B cell (primary cell): Measurements from ENCODE around the gene TUBA4B. TPM values are rescaled to one million over a fixed set of nuclear protein-coding genes. Genes with fewer than 3 reads are reported as not detected.

Experiments used
- ATAC-seq: fragments of 200-7000 bp; cut with Tn5 transposase; one replicate; pipeline ENCODE4 v1.10.0; 2021; ENCODE audit warnings: low read depth, mild to moderate bottlenecking, moderate number of reproducible peaks, moderate library complexity
- CTCF ChIA-PET: fragments of 350-600 bp; sonication (Branson Sonifier 250); formaldehyde crosslinking; loops from one replicate; lab custom pipeline; 2021; ENCODE audit warnings: antibody characterized with exemption, inconsistent platforms; lab: Charles Lee
- POLR2A ChIA-PET: fragments of 350-600 bp; sonication (Branson Sonifier 250); formaldehyde crosslinking; loops from one replicate; lab custom pipeline; 2021; ENCODE audit warnings: antibody characterized with exemption; lab: Charles Lee
- DNase-seq: peaks from one replicate; pipeline ENCODE4 v3.0.0; 2013
- H2AFZ ChIP-seq: 2 replicates; pipeline ENCODE4 v1.6.1; 2012; ENCODE audit warnings: mild to moderate bottlenecking, low read depth, low read length; ENCODE audit not compliant: insufficient read depth, poor library complexity, severe bottlenecking
- H3K27ac ChIP-seq, 2 donors: 1 replicate in 1 of 2; 2 replicates in 1 of 2; pipeline ENCODE4 v1.5.1; 2012 to 2013; ENCODE audit warnings: low read length in 2 of 2, mild to moderate bottlenecking in 2 of 2, moderate library complexity in 1 of 2
- H3K27me3 ChIP-seq, 4 experiments: fragments of 200-600 bp in 1 of 4; sonication (generic) in 1 of 4; replicated peaks in 1 of 4; 1 replicate in 2 of 4; 2 replicates in 2 of 4; pipeline versions ENCODE4 v1.6.1 to v1.7.0; 2013 to 2016; ENCODE audit warnings: low read length in 3 of 4, mild to moderate bottlenecking in 2 of 4, mixed read lengths in 1 of 4, moderate library complexity in 1 of 4; ENCODE audit not compliant: insufficient read depth in 4 of 4, control insufficient read depth in 3 of 4; ENCODE audit errors: control extremely low read depth in 1 of 4
- H3K36me3 ChIP-seq, 2 experiments: replicated peaks in 1 of 2; 1 replicate in 1 of 2; 2 replicates in 1 of 2; pipeline versions ENCODE4 v1.6.1 to v1.7.1; 2013; ENCODE audit warnings: low read length in 1 of 2; ENCODE audit not compliant: insufficient read depth in 2 of 2, control insufficient read depth in 1 of 2; ENCODE audit errors: control extremely low read depth in 1 of 2, extremely low read depth in 1 of 2
- H3K4me1 ChIP-seq, 2 donors: fragments of 200-600 bp in 1 of 2; sonication (generic) in 1 of 2; 1 replicate in 1 of 2; 2 replicates in 1 of 2; pipeline versions ENCODE4 v1.5.1 to v1.6.1; 2013 to 2017; ENCODE audit warnings: low read length in 2 of 2; ENCODE audit not compliant: control insufficient read depth in 2 of 2, insufficient read depth in 2 of 2
- H3K4me2 ChIP-seq: replicated peaks from 2 replicates; pipeline ENCODE3; 2012; ENCODE audit warnings: mild to moderate bottlenecking, low read depth, low read length; ENCODE audit not compliant: poor library complexity, severe bottlenecking
- H3K4me3 ChIP-seq, 5 experiments: fragments of 200-600 bp in 1 of 5; sonication (generic) in 1 of 5; 1 replicate in 3 of 5; 2 replicates in 2 of 5; pipeline versions ENCODE4 v1.5.1 to v1.7.0; 2011 to 2016; ENCODE audit warnings: low read length in 4 of 5, mild to moderate bottlenecking in 4 of 5, low read depth in 2 of 5, control low read depth in 1 of 5, moderate library complexity in 1 of 5; ENCODE audit not compliant: insufficient read depth in 1 of 5; ENCODE audit errors: control extremely low read depth in 1 of 5, extremely low read depth in 1 of 5
- H3K79me2 ChIP-seq: fragments of 200-600 bp; sonication (generic); one replicate; pipeline ENCODE4 v1.6.0; 2016; ENCODE audit warnings: low read length; ENCODE audit not compliant: control insufficient read depth, insufficient read depth
- H3K9ac ChIP-seq: fragments of 200-600 bp; sonication (generic); 2 replicates; pipeline ENCODE4 v1.6.1; 2017; ENCODE audit warnings: mild to moderate bottlenecking, low read length, moderate library complexity
- H3K9me3 ChIP-seq, 3 donors: one replicate each; pipeline versions ENCODE4 v1.6.1 to v1.7.1; 2013; ENCODE audit warnings: low read length in 2 of 3; ENCODE audit not compliant: control insufficient read depth in 2 of 3, insufficient read depth in 1 of 3; ENCODE audit errors: control extremely low read depth in 1 of 3
- H4K20me1 ChIP-seq: 2 replicates; pipeline ENCODE4 v1.6.0; 2012; ENCODE audit warnings: mild to moderate bottlenecking, low read length; ENCODE audit not compliant: insufficient read depth, control insufficient read depth, poor library complexity, severe bottlenecking
- H3K27ac Mint-ChIP-seq: one replicate; pipeline ENCODE4 v1.8.0; 2021; ENCODE audit warnings: mixed read lengths
- H3K27me3 Mint-ChIP-seq: one replicate; pipeline ENCODE4 v1.8.0; 2021; ENCODE audit warnings: mixed read lengths
- H3K4me1 Mint-ChIP-seq: one replicate; pipeline ENCODE4 v1.8.0; 2021; ENCODE audit warnings: mixed read lengths
- H3K4me3 Mint-ChIP-seq: one replicate; pipeline ENCODE4 v1.8.0; 2021; ENCODE audit warnings: mixed read lengths
- H3K9me3 Mint-ChIP-seq: one replicate; pipeline ENCODE4 v1.8.0; 2022; ENCODE audit warnings: mixed read lengths; ENCODE audit not compliant: insufficient read depth
- CTCF ChIP-seq: fragments of 200-600 bp; IDR thresholded peaks from one replicate; pipeline ENCODE4 v1.8.0; 2022; ENCODE audit warnings: antibody characterized with exemption, mild to moderate bottlenecking
- EZH2 ChIP-seq: IDR thresholded peaks from 2 replicates; pipeline ENCODE4 v1.6.1; 2012; ENCODE audit warnings: borderline replicate concordance, low read depth, mild to moderate bottlenecking, moderate library complexity, low read length; ENCODE audit not compliant: insufficient read depth, poor library complexity, severe bottlenecking
- WGBS: methylation state at CpG from one replicate; pipeline ENCODE4 v1.1.5; 2013; ENCODE audit warnings: missing lambda C conversion rate; ENCODE audit not compliant: insufficient coverage; 5-methylcytosine and 5-hydroxymethylcytosine counted together
- intact Hi-C: fragments of 100-400 bp; cut with micrococcal nuclease; formaldehyde crosslinking; loops from one replicate; pipeline ENCODE4 v1.10.0; 2022
- polyA plus RNA-seq: library from polyadenylated mRNA; depleted of rRNA; stranded (reverse); fragments of >200 nt; gene quantifications from 2 replicates; pipeline ENCODE4 v1.2.3, GENCODE V29; 2012
- total RNA-seq, 2 donors: library from RNA; stranded (reverse); fragments of 120-200 nt in 1 of 2; gene quantifications; 1 replicate in 1 of 2; 2 replicates in 1 of 2; pipeline versions ENCODE4 v1.2.3 to v1.2.4, GENCODE V29; 2013 to 2022

Gene TUBA4B
- total and polyA plus RNA-seq, 2 donors (not counting 1 experiment from before 2014, with no cell fraction given): not detected

- Histone ChIP-seq H3K36me3 (no peaks in the 10 kb centered on the region), H3K27me3 (no peaks in the 10 kb centered on the region), H2AFZ (no peak overlapping the region), H3K4me2 (no peak overlapping the region), H3K27ac (no peak overlapping the region), H3K4me3 (no peak overlapping the region), H3K9me3 (no peaks in the 10 kb centered on the region), H3K79me2 (no peaks in the 10 kb centered on the region), H3K9ac (no peak overlapping the region), H3K4me1 (no peaks in the 10 kb centered on the region), H4K20me1 (no peaks in the 10 kb centered on the region)
- H3K27me3 Mint-ChIP-seq: no peaks in the 10 kb centered on the region
- ATAC-seq: no peak
- no peaks in the 10 kb centered on the region for H3K4me1 Mint-ChIP-seq
- TF ChIP-seq CTCF (no peak), EZH2 (no peak)
- intact Hi-C loops: no loop called here
- H3K4me3 Mint-ChIP-seq: no peak overlapping the region
- ChIA-PET CTCF (interaction anchor here (1.0 to 1.7 kb wide), 7 partner anchors 12 to 89 kb away, joined by 3 to 7 read pairs (median 3); no protein-coding TSS in a partner anchor), POLR2A (interaction anchor here (0.6 to 0.7 kb wide), 2 partner anchors 127 to 135 kb away, joined by 3 read pairs; partner anchors contain the start of gene DNPEP)
- no peak for DNase-seq
- WGBS: 54% methylated on average over 1 of the region's 5 CpGs
- no peaks in the 10 kb centered on the region for H3K9me3 Mint-ChIP-seq
- no peak overlapping the region for H3K27ac Mint-ChIP-seq
Measured at GRCh38 chr2:219261024-219261855, 8.2 kb downstream of the TUBA4B start.

DNA sequence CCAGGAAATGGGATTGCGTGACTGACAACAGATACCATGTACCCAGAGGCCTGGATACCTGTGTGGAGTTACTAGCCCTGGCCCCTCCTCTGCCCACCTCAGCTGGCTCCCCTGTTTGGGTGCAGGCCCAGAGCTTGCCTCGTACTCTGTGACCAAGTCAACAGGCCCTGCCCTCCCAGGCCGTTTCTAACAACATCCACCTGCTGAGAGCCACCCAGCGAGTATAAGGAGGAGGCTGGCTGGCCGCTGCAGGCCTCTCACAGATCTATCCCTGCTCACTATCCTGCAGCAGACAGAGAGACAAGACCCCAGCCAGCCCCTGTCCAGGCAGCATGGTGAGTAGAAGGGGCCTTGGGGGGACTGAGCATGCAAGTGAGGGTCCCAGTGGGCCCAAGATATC, 13.2 kb downstream of the TUBA4B start:
- no peak for ATAC-seq
- Histone ChIP-seq H3K9me3 (no peaks in the 10 kb centered on the region), H3K4me2 (no peak overlapping the region), H3K9ac (no peak overlapping the region), H3K27ac (no peak overlapping the region), H3K36me3 (no peaks in the 10 kb centered on the region), H3K79me2 (no peaks in the 10 kb centered on the region), H3K4me1 (no peaks in the 10 kb centered on the region), H3K4me3 (no peak overlapping the region), H2AFZ (no peak overlapping the region), H4K20me1 (no peaks in the 10 kb centered on the region), H3K27me3 (no peaks in the 10 kb centered on the region)
- Mint-ChIP-seq H3K4me1 (no peaks in the 10 kb centered on the region), H3K9me3 (no peaks in the 10 kb centered on the region), H3K4me3 (no peak overlapping the region), H3K27me3 (no peaks in the 10 kb centered on the region), H3K27ac (no peak overlapping the region)
- ChIA-PET CTCF (interaction anchor here (1.3 to 2.0 kb wide), 2 partner anchors 10 to 29 kb away, joined by 7 to 11 read pairs; no protein-coding TSS in a partner anchor), POLR2A (interaction anchor here (0.7 to 1.1 kb wide), 2 partner anchors 13 to 28 kb away, joined by 3 to 4 read pairs; partner anchors contain the start of gene TUBA4A)
- DNase-seq: no peak
- intact Hi-C loops: no loop called here
- 94% methylated on average over 3 of the region's 5 CpGs for WGBS
- no peak for TF ChIP-seq EZH2
- no peak for TF ChIP-seq CTCF
